Skeletal muscle satellite cell (primary cell): ENCODE results near the gene SGCG. TPM values are rescaled to one million over a fixed set of nuclear protein-coding genes. Genes with fewer than 3 reads are reported as not detected.
"Not testable (repeated sequence)": the region's sequence is repeated elsewhere in the genome, so short reads cannot be mapped to it uniquely, and the experiment has no call there.

Source experiments
- H3K27me3 ChIP-seq: 2 replicates; pipeline ENCODE4 v1.7.0; 2013; ENCODE audit warnings: low read length; ENCODE audit not compliant: control insufficient read depth, insufficient read depth
- H3K36me3 ChIP-seq: 2 replicates; pipeline ENCODE4 v1.7.0; 2013; ENCODE audit warnings: mild to moderate bottlenecking, control low read depth, low read length; ENCODE audit not compliant: insufficient read depth
- H3K4me1 ChIP-seq: 2 replicates; pipeline ENCODE4 v1.7.0; 2013; ENCODE audit warnings: low read length; ENCODE audit not compliant: control insufficient read depth, insufficient read depth
- H3K4me2 ChIP-seq: 2 replicates; pipeline ENCODE4 v1.7.0; 2013; ENCODE audit warnings: mild to moderate bottlenecking, low read length
- H3K4me3 ChIP-seq: 2 replicates; pipeline ENCODE4 v1.7.0; 2013; ENCODE audit warnings: low read length
- H3K9ac ChIP-seq: 2 replicates; pipeline ENCODE4 v1.7.0; 2013; ENCODE audit warnings: mild to moderate bottlenecking, low read depth, low read length, moderate library complexity
- H3K9me3 ChIP-seq: replicated peaks from 2 replicates; pipeline ENCODE4 v1.7.0; 2013; ENCODE audit warnings: mild to moderate bottlenecking, control low read depth, low read length
- total RNA-seq: library from RNA; depleted of rRNA; stranded (reverse); fragments of >200 nt; gene quantifications from 2 replicates; pipeline ENCODE4 v1.2.3, GENCODE V29; 2012; rRNA removed

The SGCG gene, protein sequence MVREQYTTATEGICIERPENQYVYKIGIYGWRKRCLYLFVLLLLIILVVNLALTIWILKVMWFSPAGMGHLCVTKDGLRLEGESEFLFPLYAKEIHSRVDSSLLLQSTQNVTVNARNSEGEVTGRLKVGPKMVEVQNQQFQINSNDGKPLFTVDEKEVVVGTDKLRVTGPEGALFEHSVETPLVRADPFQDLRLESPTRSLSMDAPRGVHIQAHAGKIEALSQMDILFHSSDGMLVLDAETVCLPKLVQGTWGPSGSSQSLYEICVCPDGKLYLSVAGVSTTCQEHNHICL
- total RNA-seq = 1.1 TPM in 1 of 2 replicates, not detected in the other

GRCh38 chr13:23180711-23181110 lies at the start of gene SGCG:
Gene SGCG (plus strand): TSS chr13:23180979. CDS start chr13:23203695, 22,716 bp downstream.
- H3K9ac ChIP-seq = no peak within 1 kb of the TSS

GRCh38 chr13:23134542-23134941 lies 46.2 kb upstream of the SGCG start:
- no peak overlapping the region for H3K4me2 ChIP-seq
- H3K4me1 ChIP-seq = no peaks in the 10 kb centered on the region
- no peak overlapping the region for H3K4me3 ChIP-seq
- H3K9me3 ChIP-seq = no peaks in the 10 kb centered on the region
- no peaks in the 10 kb centered on the region for H3K36me3 ChIP-seq
- H3K27me3 ChIP-seq = no peaks in the 10 kb centered on the region
- no peak overlapping the region for H3K9ac ChIP-seq

More at GRCh38 chr13:23180711-23181110, at the start of gene SGCG:
- Histone ChIP-seq H3K27me3 (no peaks in the 10 kb centered on the region), H3K4me1 (peaks cover 5% of the 10 kb centered on the region), H3K36me3 (no peaks in the 10 kb centered on the region), H3K9me3 (no peaks in the 10 kb centered on the region), H3K4me2 (peak within 1 kb of the TSS; percentile 35), H3K4me3 (no peak within 1 kb of the TSS)

- peaks cover 5% of the 10 kb centered on the region for H3K4me1 ChIP-seq
- no peak overlapping the region for H3K4me3 ChIP-seq
- no peaks in the 10 kb centered on the region for H3K9me3 ChIP-seq
- no peaks in the 10 kb centered on the region for H3K27me3 ChIP-seq
- no peak overlapping the region for H3K9ac ChIP-seq
- H3K36me3 ChIP-seq = no peaks in the 10 kb centered on the region
- peak overlapping the region; percentile 25 for H3K4me2 ChIP-seq
These were observed 40.3 kb upstream of the SGCG start for GRCh38 chr13:23140492-23140891.

DNA sequence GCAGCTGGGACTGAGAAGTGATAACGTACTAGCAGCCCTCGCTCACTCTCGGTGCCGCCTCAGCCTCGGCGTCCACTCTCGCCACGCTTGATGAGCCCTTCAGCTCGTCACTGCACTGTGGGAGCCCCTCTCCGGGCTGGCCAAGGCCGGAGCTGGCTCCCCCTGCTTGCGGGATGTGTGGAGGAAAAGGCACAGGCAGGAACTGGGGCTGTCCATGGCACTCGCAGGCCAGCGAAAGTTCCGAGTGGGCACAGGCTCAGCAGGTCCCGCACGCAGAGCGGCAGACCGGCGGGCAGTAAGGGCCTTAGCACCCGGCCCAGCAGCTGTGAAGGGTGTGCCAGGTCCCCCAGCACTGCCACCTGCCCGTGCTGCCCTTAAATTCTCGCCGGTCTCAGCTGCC lies 38.8 kb upstream of the SGCG start:
- Histone ChIP-seq H3K4me2 (no peak overlapping the region), H3K27me3 (no peaks in the 10 kb centered on the region), H3K9me3 (no peaks in the 10 kb centered on the region), H3K4me3 (no peak overlapping the region), H3K9ac (no peak overlapping the region), H3K4me1 (peaks cover 10% of the 10 kb centered on the region), H3K36me3 (no peaks in the 10 kb centered on the region)

GRCh38 chr13:23142607-23143006 lies 38.2 kb upstream of the SGCG start:
- not testable (repeated sequence) for H3K4me3 ChIP-seq, H3K36me3 ChIP-seq, H3K4me2 ChIP-seq, H3K9me3 ChIP-seq, H3K9ac ChIP-seq, H3K27me3 ChIP-seq
- peaks cover 14% of the 10 kb centered on the region for H3K4me1 ChIP-seq

GRCh38 chr13:23144431-23144830 lies 36.3 kb upstream of the SGCG start:
- Histone ChIP-seq H3K9ac (no peak overlapping the region), H3K4me1 (peaks cover 14% of the 10 kb centered on the region), H3K27me3 (no peaks in the 10 kb centered on the region), H3K9me3 (no peaks in the 10 kb centered on the region), H3K4me3 (no peak overlapping the region), H3K4me2 (no peak overlapping the region), H3K36me3 (no peaks in the 10 kb centered on the region)

GRCh38 chr13:23146006-23146405 lies 34.8 kb upstream of the SGCG start:
- Histone ChIP-seq H3K9me3 (no peaks in the 10 kb centered on the region), H3K36me3 (no peaks in the 10 kb centered on the region), H3K4me3 (no peak overlapping the region), H3K4me1 (peaks cover 10% of the 10 kb centered on the region), H3K4me2 (no peak overlapping the region), H3K27me3 (no peaks in the 10 kb centered on the region), H3K9ac (no peak overlapping the region)

- no peak overlapping the region for H3K4me3 ChIP-seq
- no peak overlapping the region for H3K4me2 ChIP-seq
- no peak overlapping the region for H3K9ac ChIP-seq
- H3K36me3 ChIP-seq = no peaks in the 10 kb centered on the region
- no peaks in the 10 kb centered on the region for H3K27me3 ChIP-seq
- no peaks in the 10 kb centered on the region for H3K9me3 ChIP-seq
- H3K4me1 ChIP-seq = peaks cover 9% of the 10 kb centered on the region
These were observed 33.8 kb upstream of the SGCG start for GRCh38 chr13:23146811-23147625.

DNA sequence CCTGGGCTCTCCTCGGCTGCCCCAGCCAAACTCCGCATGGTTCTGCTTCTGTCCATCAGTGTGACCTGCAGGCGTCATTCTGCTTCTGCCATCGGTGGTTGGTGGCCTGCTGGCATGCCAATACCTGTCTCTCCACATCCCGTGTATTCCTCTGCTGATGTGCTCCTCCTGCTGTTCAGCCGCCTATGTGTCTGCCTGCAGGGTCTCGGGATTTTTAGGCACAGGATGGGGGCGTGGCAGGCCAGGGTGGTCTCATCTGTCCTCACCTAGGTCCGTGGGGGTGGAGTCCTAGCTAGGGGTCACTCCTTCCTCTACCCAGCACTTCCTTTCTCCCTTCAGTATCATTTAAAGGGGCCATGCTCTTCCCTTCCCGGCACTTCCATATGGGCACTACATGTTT lies 33.0 kb upstream of the SGCG start:
- H3K4me3 ChIP-seq = no peak overlapping the region
- H3K4me2 ChIP-seq = no peak overlapping the region
- no peaks in the 10 kb centered on the region for H3K36me3 ChIP-seq
- no peaks in the 10 kb centered on the region for H3K27me3 ChIP-seq
- peaks cover 9% of the 10 kb centered on the region for H3K4me1 ChIP-seq
- H3K9ac ChIP-seq = no peak overlapping the region
- H3K9me3 ChIP-seq = no peaks in the 10 kb centered on the region

GRCh38 chr13:23157781-23158180 lies 23.0 kb upstream of the SGCG start:
- Histone ChIP-seq H3K4me3 (no peak overlapping the region), H3K27me3 (no peaks in the 10 kb centered on the region), H3K9me3 (no peaks in the 10 kb centered on the region), H3K36me3 (no peaks in the 10 kb centered on the region), H3K4me1 (no peaks in the 10 kb centered on the region), H3K4me2 (no peak overlapping the region), H3K9ac (no peak overlapping the region)

GRCh38 chr13:23159205-23159759 lies 21.5 kb upstream of the SGCG start:
- H3K4me2 ChIP-seq = peak overlapping the region; percentile 90
- H3K9ac ChIP-seq = peak overlapping the region; percentile 12
- H3K36me3 ChIP-seq = no peaks in the 10 kb centered on the region
- no peaks in the 10 kb centered on the region for H3K9me3 ChIP-seq
- H3K4me3 ChIP-seq = peak overlapping the region; percentile 81
- no peaks in the 10 kb centered on the region for H3K27me3 ChIP-seq
- no peaks in the 10 kb centered on the region for H3K4me1 ChIP-seq
